ENCODE data around the gene ELOVL7. TPM values are rescaled to one million over a fixed set of nuclear protein-coding genes. Genes with fewer than 3 reads are reported as not detected.
"Not testable (repeated sequence)": the region's sequence is repeated elsewhere in the genome, so short reads cannot be mapped to it uniquely, and the experiment has no call there.

Gene ELOVL7
- total and polyA plus RNA-seq, 2 donors: 2.6 to 3.3 TPM

- 23% methylated on average over 6 of the region's 6 CpGs for whole genome bisulfite sequencing
Measured at GRCh38 chr5:60797482-60798153, 46.5 kb downstream of the ELOVL7 start.

GRCh38 chr5:60795424-60795950, 48.6 kb downstream of the ELOVL7 start:
- 95% methylated on average over 18 of the region's 18 CpGs for WGBS
- not testable (repeated sequence) for H3K4me1 ChIP-seq (ENCODE audit: insufficient read depth); DNase-seq (ENCODE audit: extremely low spot score); H3K4me3 ChIP-seq (ENCODE audit: low read depth, low read length); H3K36me3 ChIP-seq (ENCODE audit: insufficient read depth); H3K27ac ChIP-seq (ENCODE audit: low read depth)

More at GRCh38 chr5:60797482-60798153, 46.5 kb downstream of the ELOVL7 start:
- no peak for DNase-seq (ENCODE audit: extremely low spot score)
- Histone ChIP-seq H3K36me3 (ENCODE audit: insufficient read depth) (no peaks in the 10 kb centered on the region), H3K27ac (ENCODE audit: low read depth) (no peak overlapping the region), H3K4me3 (ENCODE audit: low read depth, low read length) (no peak overlapping the region), H3K4me1 (ENCODE audit: insufficient read depth) (no peaks in the 10 kb centered on the region)

- no peak for DNase-seq (ENCODE audit: extremely low spot score)
- Histone ChIP-seq H3K4me3 (ENCODE audit: low read depth, low read length) (no peak overlapping the region), H3K36me3 (ENCODE audit: insufficient read depth) (no peaks in the 10 kb centered on the region), H3K4me1 (ENCODE audit: insufficient read depth) (no peaks in the 10 kb centered on the region), H3K27ac (ENCODE audit: low read depth) (no peak overlapping the region)
- WGBS: 93% methylated on average over 2 of the region's 2 CpGs
Measured at GRCh38 chr5:60794691-60795090, 49.4 kb downstream of the ELOVL7 start.

- Histone ChIP-seq H3K36me3 (ENCODE audit: insufficient read depth) (no peaks in the 10 kb centered on the region), H3K4me1 (ENCODE audit: insufficient read depth) (no peaks in the 10 kb centered on the region), H3K27ac (ENCODE audit: low read depth) (no peak overlapping the region), H3K4me3 (ENCODE audit: low read depth, low read length) (no peak overlapping the region)
- WGBS: 86% methylated on average over 2 of the region's 2 CpGs
- no peak for DNase-seq (ENCODE audit: extremely low spot score)
Measured at GRCh38 chr5:60792438-60792837, 51.6 kb downstream of the ELOVL7 start.

GRCh38 chr5:60789551-60789950, 54.5 kb downstream of the ELOVL7 start:
- 62% methylated on average over 3 of the region's 3 CpGs for WGBS
- Histone ChIP-seq H3K36me3 (ENCODE audit: insufficient read depth) (no peaks in the 10 kb centered on the region), H3K4me1 (ENCODE audit: insufficient read depth) (no peaks in the 10 kb centered on the region), H3K4me3 (ENCODE audit: low read depth, low read length) (no peak overlapping the region), H3K27ac (ENCODE audit: low read depth) (no peak overlapping the region)
- DNase-seq (ENCODE audit: extremely low spot score): no peak

DNA sequence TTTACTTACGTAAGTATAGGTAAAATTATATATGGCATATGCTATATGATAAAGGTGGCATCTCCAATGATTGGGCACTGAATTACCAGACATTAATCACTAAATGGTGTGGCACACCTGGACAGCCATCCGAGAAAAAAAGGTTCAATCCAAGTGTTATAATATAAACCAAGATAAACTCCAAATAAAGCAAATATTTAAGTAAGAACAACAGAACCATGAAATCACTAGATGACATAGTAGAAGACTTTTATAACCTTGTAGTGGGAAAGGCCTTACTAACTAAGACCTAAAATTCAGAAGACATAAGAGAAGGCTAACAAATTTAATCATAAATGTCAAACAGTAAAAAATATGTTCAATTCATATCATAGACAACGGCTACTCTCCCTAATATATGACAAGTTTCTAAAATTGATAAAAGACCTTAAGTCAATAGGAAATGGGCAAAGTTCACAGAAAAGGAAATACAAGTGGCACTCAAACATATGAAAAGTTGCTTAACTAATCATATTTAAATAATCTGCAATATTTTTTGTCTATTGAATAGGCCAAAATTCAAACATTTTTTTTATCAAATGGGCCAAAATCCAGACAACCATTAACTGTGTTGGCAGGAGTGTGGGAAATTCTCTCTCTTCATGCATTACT, 55.1 kb downstream of the ELOVL7 start:
- no peak for DNase-seq (ENCODE audit: extremely low spot score)
- 84% methylated on average over 3 of the region's 3 CpGs for WGBS
- H3K36me3 ChIP-seq (ENCODE audit: insufficient read depth): no peaks in the 10 kb centered on the region

DNA sequence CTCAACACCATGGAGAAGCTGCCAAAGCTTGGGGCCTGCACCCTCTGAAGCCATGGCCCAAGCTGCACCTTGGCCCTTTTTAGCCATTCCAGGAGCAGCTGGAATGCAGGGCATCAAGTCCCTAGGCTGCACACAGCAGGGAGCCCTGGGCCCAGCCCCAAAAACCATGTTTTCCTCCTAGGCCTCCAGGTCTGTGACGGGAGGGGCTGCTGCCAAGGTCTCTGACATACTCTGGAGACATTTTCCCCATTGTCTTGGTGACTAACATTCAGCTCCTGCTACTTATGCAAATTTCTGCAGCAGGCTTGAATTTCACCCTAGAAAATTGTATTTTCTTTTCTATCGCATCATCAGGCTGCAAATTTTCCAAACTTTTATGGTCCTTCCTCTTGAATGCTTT, 64.6 kb downstream of the ELOVL7 start:
- Histone ChIP-seq H3K4me3 (ENCODE audit: low read depth, low read length) (no peak overlapping the region), H3K27ac (ENCODE audit: low read depth) (no peak overlapping the region), H3K36me3 (ENCODE audit: insufficient read depth) (no peaks in the 10 kb centered on the region), H3K4me1 (ENCODE audit: insufficient read depth) (no peaks in the 10 kb centered on the region)
- DNase-seq (ENCODE audit: extremely low spot score): no peak
- WGBS: 87% methylated on average over 2 of the region's 2 CpGs

More for the DNA sequence above, 55.1 kb downstream of the ELOVL7 start:
- H3K4me3 ChIP-seq (ENCODE audit: low read depth, low read length): no peak overlapping the region
- H3K4me1 ChIP-seq (ENCODE audit: insufficient read depth): no peaks in the 10 kb centered on the region
- no peak overlapping the region for H3K27ac ChIP-seq (ENCODE audit: low read depth)

GRCh38 chr5:60776343-60776742, 67.7 kb downstream of the ELOVL7 start:
- Histone ChIP-seq H3K4me3 (ENCODE audit: low read depth, low read length) (no peak overlapping the region), H3K36me3 (ENCODE audit: insufficient read depth) (no peaks in the 10 kb centered on the region), H3K4me1 (ENCODE audit: insufficient read depth) (no peaks in the 10 kb centered on the region), H3K27ac (ENCODE audit: low read depth) (no peak overlapping the region)
- DNase-seq (ENCODE audit: extremely low spot score): no peak
- 76% methylated on average over 1 of the region's 1 CpG for WGBS

GRCh38 chr5:60765019-60765709, 78.9 kb downstream of the ELOVL7 start:
- no peaks in the 10 kb centered on the region for H3K36me3 ChIP-seq (ENCODE audit: insufficient read depth)
- no peak for DNase-seq (ENCODE audit: extremely low spot score)
- WGBS: 76% methylated on average over 6 of the region's 6 CpGs
- H3K4me3 ChIP-seq (ENCODE audit: low read depth, low read length): no peak overlapping the region
- H3K27ac ChIP-seq (ENCODE audit: low read depth): no peak overlapping the region
- H3K4me1 ChIP-seq (ENCODE audit: insufficient read depth): no peaks in the 10 kb centered on the region

GRCh38 chr5:60763061-60763460, 81.0 kb downstream of the ELOVL7 start:
- Histone ChIP-seq H3K4me1 (ENCODE audit: insufficient read depth) (no peaks in the 10 kb centered on the region), H3K36me3 (ENCODE audit: insufficient read depth) (no peaks in the 10 kb centered on the region), H3K4me3 (ENCODE audit: low read depth, low read length) (no peak overlapping the region), H3K27ac (ENCODE audit: low read depth) (no peak overlapping the region)
- 50% methylated on average over 3 of the region's 3 CpGs for WGBS
- DNase-seq (ENCODE audit: extremely low spot score): no peak

GRCh38 chr5:60754495-60754894, 89.6 kb downstream of the ELOVL7 start:
- 85% methylated on average over 5 of the region's 5 CpGs for WGBS
- Histone ChIP-seq H3K27ac (ENCODE audit: low read depth) (no peak overlapping the region), H3K4me3 (ENCODE audit: low read depth, low read length) (no peak overlapping the region), H3K36me3 (ENCODE audit: insufficient read depth) (no peaks in the 10 kb centered on the region), H3K4me1 (ENCODE audit: insufficient read depth) (no peaks in the 10 kb centered on the region)
- no peak for DNase-seq (ENCODE audit: extremely low spot score)

DNA sequence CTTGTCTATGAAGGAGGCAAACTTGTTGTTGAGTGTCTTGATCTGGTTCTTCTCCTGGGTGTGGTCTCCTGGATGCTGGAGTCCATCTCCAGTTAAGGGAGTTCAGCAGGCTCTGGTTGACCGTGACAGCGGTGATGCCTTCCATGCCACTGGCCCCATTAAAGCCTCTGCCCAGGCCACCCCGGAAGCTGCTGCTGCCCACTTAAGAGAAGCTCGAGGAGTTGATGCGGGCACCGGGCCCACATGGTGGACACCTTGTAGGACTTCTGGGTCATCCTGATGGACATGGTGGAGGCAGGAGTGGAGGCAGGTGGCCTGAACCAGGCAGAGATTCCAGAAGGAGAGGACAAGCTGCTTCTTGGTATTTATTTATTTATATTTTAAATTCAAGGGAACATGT, 99.4 kb downstream of the ELOVL7 start:
- no peaks in the 10 kb centered on the region for H3K4me1 ChIP-seq (ENCODE audit: insufficient read depth)
- 97% methylated on average over 6 of the region's 6 CpGs for WGBS
- H3K36me3 ChIP-seq (ENCODE audit: insufficient read depth): no peaks in the 10 kb centered on the region
- no peak for DNase-seq (ENCODE audit: extremely low spot score)
- H3K4me3 ChIP-seq (ENCODE audit: low read depth, low read length): no peak overlapping the region
- H3K27ac ChIP-seq (ENCODE audit: low read depth): no peak overlapping the region

DNA sequence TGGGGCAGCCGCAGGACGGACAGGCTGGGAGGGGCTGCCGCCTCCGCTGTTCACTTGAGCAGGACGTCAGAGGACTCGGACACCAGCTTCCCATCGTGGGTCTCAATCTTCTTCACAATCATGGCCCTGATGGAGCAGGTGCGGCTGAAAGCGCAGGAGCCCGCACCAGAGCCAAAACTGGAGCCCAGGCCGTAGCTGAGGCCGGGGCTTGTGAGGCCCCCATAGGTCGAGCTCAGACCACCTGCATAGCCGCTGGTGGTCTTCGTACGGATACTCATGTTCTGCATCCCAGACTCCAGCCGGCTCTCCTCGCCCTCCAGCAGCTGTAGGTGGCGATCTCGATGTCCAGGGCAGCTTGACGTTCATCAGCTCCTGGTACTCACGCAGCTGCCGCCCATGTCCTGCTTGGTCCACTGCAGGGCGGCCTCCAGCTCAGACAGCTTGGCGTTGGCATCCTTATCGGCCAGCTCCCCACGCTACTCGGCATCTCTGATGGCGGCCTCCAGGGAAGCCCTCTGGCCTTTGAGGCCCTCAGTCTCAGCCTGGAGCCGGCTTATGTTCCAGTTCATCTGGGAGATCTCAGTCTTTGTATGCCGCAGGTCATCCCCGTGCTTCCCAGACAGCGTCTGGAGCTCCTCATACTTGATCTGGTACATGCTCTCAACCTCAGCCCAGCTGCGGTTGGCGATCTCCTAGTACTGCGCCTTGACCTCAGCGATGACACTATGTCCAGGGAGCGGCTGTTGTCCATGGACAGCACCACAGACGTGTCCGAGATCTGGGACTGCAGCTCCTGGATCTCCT, 100.4 kb downstream of the ELOVL7 start:
- H3K4me3 ChIP-seq (ENCODE audit: low read depth, low read length): no peak overlapping the region
- no peaks in the 10 kb centered on the region for H3K4me1 ChIP-seq (ENCODE audit: insufficient read depth)
- no peak for DNase-seq (ENCODE audit: extremely low spot score)
- H3K36me3 ChIP-seq (ENCODE audit: insufficient read depth): no peaks in the 10 kb centered on the region
- WGBS: 94% methylated on average over 40 of the region's 40 CpGs
- no peak overlapping the region for H3K27ac ChIP-seq (ENCODE audit: low read depth)
